HEK293T (cell line): ENCODE results near the gene ABCC6.

Source experiments
- CTCF ChIA-PET: fragments of 350-600 bp; formaldehyde crosslinking; extraction: SDS; loops from one replicate; lab custom pipeline; 2021; ENCODE audit warnings: antibody characterized with exemption, inconsistent platforms; lab: Yijun Ruan, JAX
- POLR2A ChIA-PET: fragments of 350-600 bp; formaldehyde crosslinking; extraction: SDS; loops from one replicate; lab custom pipeline; 2020; ENCODE audit warnings: antibody characterized with exemption, inconsistent platforms; lab: Yijun Ruan, JAX
- DNase-seq: peaks from one replicate; pipeline ENCODE4 v3.0.0; 2012; ENCODE audit warnings: mixed read lengths; ENCODE audit errors: extremely low spot score
- ARNT ChIP-seq: fragments of 450-650 bp; IDR thresholded peaks from 2 replicates; pipeline ENCODE4 v1.6.1; 2017; ENCODE audit warnings: mild to moderate bottlenecking
- BHLHE40 ChIP-seq: fragments of 450-650 bp; IDR thresholded peaks from 2 replicates; pipeline ENCODE4 v1.6.1; 2016; ENCODE audit warnings: mild to moderate bottlenecking, moderate library complexity, borderline replicate concordance
- CTBP1 ChIP-seq: fragments of 450-650 bp; IDR thresholded peaks from 2 replicates; pipeline ENCODE4 v1.6.1; 2016; ENCODE audit warnings: borderline replicate concordance
- ELF4 ChIP-seq: fragments of 450-650 bp; IDR thresholded peaks from 2 replicates; pipeline ENCODE4 v1.6.1; 2017; ENCODE audit warnings: antibody characterized with exemption
- FOXA1 ChIP-seq: fragments of 450-650 bp; IDR thresholded peaks from 2 replicates; pipeline ENCODE4 v1.6.1; 2016; ENCODE audit warnings: mild to moderate bottlenecking
- FOXK2 ChIP-seq: fragments of 450-650 bp; IDR thresholded peaks from 2 replicates; pipeline ENCODE4 v1.6.1; 2016; ENCODE audit warnings: mild to moderate bottlenecking
- FOXM1 ChIP-seq: fragments of 450-650 bp; IDR thresholded peaks from 2 replicates; pipeline ENCODE4 v1.6.1; 2017; ENCODE audit warnings: mild to moderate bottlenecking, borderline replicate concordance
- HDGF ChIP-seq: fragments of 450-650 bp; IDR thresholded peaks from 2 replicates; pipeline ENCODE4 v1.6.1; 2017; ENCODE audit warnings: antibody characterized with exemption, borderline replicate concordance
- L3MBTL2 ChIP-seq: fragments of 450-650 bp; conservative IDR thresholded peaks from 2 replicates; pipeline ENCODE4 v1.6.1; 2016; ENCODE audit warnings: mild to moderate bottlenecking
- LEF1 ChIP-seq: fragments of 450-650 bp; IDR thresholded peaks from 2 replicates; pipeline ENCODE4 v1.6.1; 2017; ENCODE audit warnings: mild to moderate bottlenecking, borderline replicate concordance
- NFRKB ChIP-seq: fragments of 450-650 bp; IDR thresholded peaks from 2 replicates; pipeline ENCODE4 v1.6.1; 2016; ENCODE audit warnings: mild to moderate bottlenecking, moderate library complexity
- SP1 ChIP-seq: fragments of 450-650 bp; IDR thresholded peaks from 2 replicates; pipeline ENCODE4 v1.6.1; 2017
- SUZ12 ChIP-seq: fragments of 450-650 bp; IDR thresholded peaks from 2 replicates; pipeline ENCODE4 v1.6.1; 2016; ENCODE audit warnings: mild to moderate bottlenecking
- TARDBP ChIP-seq: fragments of 450-650 bp; IDR thresholded peaks from 2 replicates; pipeline ENCODE4 v1.6.1; 2016
- ZNF384 ChIP-seq: fragments of 450-650 bp; IDR thresholded peaks from 2 replicates; pipeline ENCODE4 v1.6.1; 2016
- TF ChIP-seq, protein P1 (sequence below): fragments of 450-650 bp; IDR thresholded peaks from 2 replicates; pipeline ENCODE4 v1.6.1; 2016

The ABCC6 gene

DNA sequence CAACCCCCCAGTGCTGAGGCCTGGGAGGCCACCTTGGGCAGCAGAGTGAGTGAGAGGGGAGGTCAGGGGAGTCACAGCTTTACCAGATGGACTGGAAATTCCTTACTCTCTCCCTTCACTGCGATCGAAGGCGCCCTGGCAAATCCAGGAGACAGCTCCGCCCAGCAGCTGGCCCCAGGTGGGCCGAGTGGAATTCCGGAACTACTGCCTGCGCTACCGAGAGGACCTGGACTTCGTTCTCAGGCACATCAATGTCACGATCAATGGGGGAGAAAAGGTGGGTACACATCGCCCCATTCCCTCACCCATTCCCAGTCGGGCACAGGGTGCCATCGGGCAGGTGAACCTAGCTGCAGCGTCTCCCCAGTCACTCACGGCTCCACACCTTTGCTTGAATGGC is 91.6 kb downstream of the ABCC6 start:
- TF ChIP-seq TARDBP (no peak), SP1 (no peak), L3MBTL2 (no peak), FOXK2 (no peak), ELF4 (no peak), NFRKB (no peak), ZNF384 (no peak), CTBP1 (no peak), FOXA1 (no peak), FOXM1 (no peak), BHLHE40 (no peak)
- TF ChIP-seq, protein P1, sequence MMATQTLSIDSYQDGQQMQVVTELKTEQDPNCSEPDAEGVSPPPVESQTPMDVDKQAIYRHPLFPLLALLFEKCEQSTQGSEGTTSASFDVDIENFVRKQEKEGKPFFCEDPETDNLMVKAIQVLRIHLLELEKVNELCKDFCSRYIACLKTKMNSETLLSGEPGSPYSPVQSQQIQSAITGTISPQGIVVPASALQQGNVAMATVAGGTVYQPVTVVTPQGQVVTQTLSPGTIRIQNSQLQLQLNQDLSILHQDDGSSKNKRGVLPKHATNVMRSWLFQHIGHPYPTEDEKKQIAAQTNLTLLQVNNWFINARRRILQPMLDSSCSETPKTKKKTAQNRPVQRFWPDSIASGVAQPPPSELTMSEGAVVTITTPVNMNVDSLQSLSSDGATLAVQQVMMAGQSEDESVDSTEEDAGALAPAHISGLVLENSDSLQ = no peak
- no peak for DNase-seq
- ChIA-PET POLR2A (no interaction called here), CTCF (no interaction called here)

DNA sequence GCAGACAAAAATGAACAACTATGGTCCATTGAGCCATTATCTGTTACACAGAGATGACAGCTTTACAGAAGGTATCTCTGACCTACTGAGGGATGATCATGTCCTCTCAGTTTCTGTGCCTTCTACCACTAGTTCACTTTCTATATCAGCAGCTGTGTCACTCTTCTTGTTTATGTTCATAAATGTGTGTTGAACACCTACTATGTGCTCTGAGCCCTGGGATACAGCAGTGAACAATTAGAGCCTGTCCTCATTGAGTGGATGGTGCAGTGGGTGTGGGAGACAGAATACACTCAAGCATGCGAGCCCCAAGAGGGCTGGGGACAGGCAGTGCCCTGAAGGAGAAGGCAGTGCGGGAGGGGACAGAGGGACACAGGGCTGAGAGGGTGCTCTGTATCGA is 92.1 kb downstream of the ABCC6 start:
- TF ChIP-seq HDGF = no peak
- TF ChIP-seq SUZ12 = no peak
- no peak for TF ChIP-seq CTBP1
- no peak for TF ChIP-seq FOXK2
- TF ChIP-seq, protein P1 = no peak
- TF ChIP-seq ARNT = no peak
- no peak for TF ChIP-seq ELF4
- TF ChIP-seq LEF1 = no peak
- no peak for TF ChIP-seq FOXA1
- no peak for TF ChIP-seq BHLHE40
- no peak for TF ChIP-seq NFRKB
- TF ChIP-seq TARDBP = no peak
- no peak for TF ChIP-seq SP1
- TF ChIP-seq ZNF384 = no peak
- no peak for TF ChIP-seq FOXM1
- no peak for TF ChIP-seq L3MBTL2
- POLR2A ChIA-PET = no interaction called here
- CTCF ChIA-PET = interaction anchor here (0.6 kb wide), 1 partner anchor 259 kb away, joined by 3 read pairs; no protein-coding TSS in a partner anchor

DNA sequence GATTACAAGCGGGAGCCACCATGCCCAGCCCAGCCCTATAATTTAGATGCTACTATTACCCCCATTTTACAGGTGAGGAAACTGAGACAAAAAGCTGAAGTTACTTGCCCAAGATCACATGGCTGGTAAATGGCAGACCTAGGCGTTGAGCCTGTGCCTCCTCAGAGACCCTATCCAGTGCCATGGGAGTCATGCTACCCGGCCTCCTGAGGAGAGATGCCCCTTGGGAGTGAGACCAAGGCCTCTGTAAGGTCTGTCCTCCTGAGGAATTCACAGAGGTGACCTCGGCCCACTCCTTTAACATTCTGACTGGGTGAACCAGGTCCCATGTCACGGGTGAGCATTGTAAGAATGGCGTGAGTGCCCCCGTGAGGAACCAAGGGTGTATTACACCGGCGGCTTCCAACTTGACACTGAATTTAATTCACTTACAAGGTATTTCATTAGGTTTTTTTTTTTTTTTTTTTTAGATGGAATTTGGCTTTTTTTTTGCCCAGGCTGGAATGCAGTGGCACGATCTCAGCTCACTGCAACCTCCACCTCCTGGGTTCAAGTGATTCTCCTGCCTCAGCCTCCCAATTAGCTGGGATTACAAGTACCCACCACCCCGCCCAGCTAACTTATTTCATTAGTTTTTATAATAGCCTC is 95.7 kb downstream of the ABCC6 start:
- CTCF ChIA-PET = interaction anchor here (0.7 to 0.9 kb wide), 3 partner anchors 15 to 350 kb away, joined by 3 to 7 read pairs (median 4); no protein-coding TSS in a partner anchor
- POLR2A ChIA-PET = no interaction called here
- TF ChIP-seq SUZ12 = no peak
- TF ChIP-seq CTBP1 = no peak
- no peak for TF ChIP-seq L3MBTL2
- no peak for TF ChIP-seq LEF1
- no peak for TF ChIP-seq SP1
- no peak for TF ChIP-seq TARDBP
- TF ChIP-seq ZNF384 = peak; percentile 75
- DNase-seq = peak; percentile 80

More for the DNA sequence above, 92.1 kb downstream of the ABCC6 start:
- DNase-seq = no peak

DNA sequence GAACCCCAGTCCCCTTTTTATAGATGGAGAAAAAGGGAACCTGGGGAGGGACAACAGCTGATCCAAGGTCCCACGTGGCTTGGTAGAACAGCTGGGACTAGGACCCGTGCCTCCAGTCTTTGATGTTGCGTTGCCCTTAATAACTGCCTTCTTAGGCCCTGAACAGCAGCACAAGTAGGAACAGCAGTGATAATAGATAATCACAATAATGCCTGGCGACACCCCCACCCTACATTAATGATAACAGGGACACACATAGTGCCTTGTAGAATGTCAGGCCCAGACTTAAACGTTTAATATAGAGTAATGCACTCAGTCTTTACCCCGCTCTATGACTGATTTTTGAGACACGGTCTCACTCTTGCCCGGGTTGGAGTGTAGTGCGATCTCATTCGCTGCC is 96.4 kb downstream of the ABCC6 start:
- TF ChIP-seq LEF1 = no peak
- TF ChIP-seq FOXA1 = no peak
- no peak for TF ChIP-seq ZNF384
- no peak for TF ChIP-seq FOXM1
- TF ChIP-seq ELF4 = no peak
- no peak for TF ChIP-seq SP1
- no peak for TF ChIP-seq NFRKB
- TF ChIP-seq, protein P1 = no peak
- TF ChIP-seq ARNT = no peak
- TF ChIP-seq BHLHE40 = no peak
- TF ChIP-seq FOXK2 = no peak
- no peak for TF ChIP-seq L3MBTL2
- no peak for TF ChIP-seq SUZ12
- TF ChIP-seq HDGF = no peak
- no peak for TF ChIP-seq TARDBP
- no peak for TF ChIP-seq CTBP1
- ChIA-PET POLR2A (no interaction called here), CTCF (no interaction called here)
- DNase-seq = no peak

DNA sequence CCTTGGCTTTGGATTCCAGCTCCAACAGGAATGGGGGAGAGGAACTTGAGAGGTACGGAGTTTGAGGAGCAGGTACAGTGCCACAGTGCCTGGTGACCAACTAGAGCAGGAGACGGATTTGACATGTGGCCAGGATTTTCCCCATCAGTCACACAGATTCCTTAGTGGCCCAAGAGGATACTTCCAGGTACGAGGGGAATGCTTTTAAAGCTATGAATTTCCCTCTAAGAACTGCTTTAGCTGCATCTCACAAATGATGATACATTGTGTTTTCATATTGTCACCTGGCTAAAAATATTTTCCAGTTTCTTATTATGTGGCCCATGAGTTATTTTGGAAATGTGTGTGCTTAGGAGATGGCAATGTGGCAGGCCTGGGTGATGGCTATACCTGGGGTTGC is 98.3 kb downstream of the ABCC6 start:
- POLR2A ChIA-PET = no interaction called here
- CTCF ChIA-PET = interaction anchor here (0.6 kb wide), 2 partner anchors 29 to 56 kb away, joined by 3 read pairs; no protein-coding TSS in a partner anchor
- no peak for DNase-seq
- no peak for TF ChIP-seq FOXA1
- TF ChIP-seq HDGF = no peak
- TF ChIP-seq TARDBP = no peak
- TF ChIP-seq CTBP1 = no peak
- no peak for TF ChIP-seq BHLHE40
- TF ChIP-seq SUZ12 = no peak
- TF ChIP-seq NFRKB = no peak
- TF ChIP-seq FOXM1 = no peak
- no peak for TF ChIP-seq ZNF384
- no peak for TF ChIP-seq LEF1
- TF ChIP-seq, protein P1 = no peak
- no peak for TF ChIP-seq L3MBTL2
- TF ChIP-seq FOXK2 = no peak
- TF ChIP-seq SP1 = no peak
- TF ChIP-seq ELF4 = no peak
- no peak for TF ChIP-seq ARNT
